ENCODE data around the gene DUSP3.

DNA sequence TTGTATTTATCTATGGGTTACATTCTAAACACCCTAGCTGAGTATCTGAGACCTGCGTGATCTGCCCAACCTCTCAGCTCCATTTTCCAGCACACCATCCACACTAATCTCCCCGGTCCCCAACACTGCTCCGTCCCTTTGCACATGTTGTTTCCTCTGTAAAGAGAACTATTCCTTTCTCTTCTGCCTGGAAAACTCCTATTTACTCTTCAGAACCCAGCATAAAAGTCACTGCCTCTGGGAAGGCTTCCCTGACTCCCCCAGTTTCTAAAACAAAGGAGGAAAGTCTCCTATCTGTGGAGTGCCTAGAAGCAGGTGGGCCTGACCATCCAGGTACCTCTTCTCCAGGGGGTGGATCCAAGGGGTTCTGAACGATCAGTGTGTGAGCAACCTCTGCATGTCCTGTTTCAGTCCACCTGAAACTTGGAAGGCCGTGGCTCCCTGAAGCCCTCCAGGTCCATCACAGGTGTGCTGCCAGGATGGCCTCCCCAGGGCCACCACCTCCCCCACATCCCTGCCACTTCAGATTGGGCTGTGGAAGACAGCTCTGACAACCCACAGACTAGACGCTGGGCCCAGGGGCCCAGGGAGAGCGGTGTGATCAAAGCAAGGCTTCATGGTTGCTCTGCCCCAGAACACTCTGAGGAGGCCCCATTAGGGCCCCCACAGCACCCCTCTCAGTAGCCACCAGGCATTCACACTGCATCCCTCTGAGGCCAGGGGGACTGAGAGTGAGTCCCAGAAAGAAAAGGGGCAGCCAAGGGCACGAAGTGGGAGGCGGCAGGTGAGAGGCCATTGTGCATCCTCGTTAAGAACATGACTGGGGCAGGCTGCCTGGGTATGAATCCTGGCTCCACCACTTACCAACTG, 33.9 kb upstream of the DUSP3 start:
- TF ChIP-seq, protein P1, sequence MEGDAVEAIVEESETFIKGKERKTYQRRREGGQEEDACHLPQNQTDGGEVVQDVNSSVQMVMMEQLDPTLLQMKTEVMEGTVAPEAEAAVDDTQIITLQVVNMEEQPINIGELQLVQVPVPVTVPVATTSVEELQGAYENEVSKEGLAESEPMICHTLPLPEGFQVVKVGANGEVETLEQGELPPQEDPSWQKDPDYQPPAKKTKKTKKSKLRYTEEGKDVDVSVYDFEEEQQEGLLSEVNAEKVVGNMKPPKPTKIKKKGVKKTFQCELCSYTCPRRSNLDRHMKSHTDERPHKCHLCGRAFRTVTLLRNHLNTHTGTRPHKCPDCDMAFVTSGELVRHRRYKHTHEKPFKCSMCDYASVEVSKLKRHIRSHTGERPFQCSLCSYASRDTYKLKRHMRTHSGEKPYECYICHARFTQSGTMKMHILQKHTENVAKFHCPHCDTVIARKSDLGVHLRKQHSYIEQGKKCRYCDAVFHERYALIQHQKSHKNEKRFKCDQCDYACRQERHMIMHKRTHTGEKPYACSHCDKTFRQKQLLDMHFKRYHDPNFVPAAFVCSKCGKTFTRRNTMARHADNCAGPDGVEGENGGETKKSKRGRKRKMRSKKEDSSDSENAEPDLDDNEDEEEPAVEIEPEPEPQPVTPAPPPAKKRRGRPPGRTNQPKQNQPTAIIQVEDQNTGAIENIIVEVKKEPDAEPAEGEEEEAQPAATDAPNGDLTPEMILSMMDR (conservative IDR thresholded peaks at IDR 0.05) = no peak
- no peak for TF ChIP-seq ZFX (IDR thresholded peaks at IDR 0.05)

Measured in C4-2B (cell line).